Activated CD8-positive, alpha-beta T cell treated with anti-CD3 and anti-CD28 coated beads for 36 hours (primary cell): ENCODE results near the gene RAD51B. TPM values are rescaled to one million over a fixed set of nuclear protein-coding genes. Genes with fewer than 3 reads are reported as not detected.

Experiments
- ATAC-seq: fragments of 200-7000 bp; cut with Tn5 transposase; one replicate; pipeline ENCODE4 v1.10.0; 2021; ENCODE audit warnings: mild to moderate bottlenecking, moderate library complexity
- CTCF ChIA-PET: fragments of 350-600 bp; sonication (Branson Sonifier 250); formaldehyde crosslinking; loops from one replicate; lab custom pipeline; 2021; ENCODE audit warnings: antibody characterized with exemption; lab: Charles Lee
- POLR2A ChIA-PET: fragments of 350-600 bp; sonication (Branson Sonifier 250); formaldehyde crosslinking; loops from one replicate; lab custom pipeline; 2021; ENCODE audit warnings: antibody characterized with exemption; lab: Charles Lee
- DNase-seq: peaks from one replicate; pipeline ENCODE4 v3.0.0-alpha.2; 2020
- H3K27ac Mint-ChIP-seq: one replicate; pipeline ENCODE4 v1.8.0; 2021; ENCODE audit warnings: mild to moderate bottlenecking, mixed read lengths
- H3K27me3 Mint-ChIP-seq: one replicate; pipeline ENCODE4 v1.8.0; 2021; ENCODE audit warnings: mixed read lengths
- H3K36me3 Mint-ChIP-seq: one replicate; pipeline ENCODE4 v1.8.0; 2021; ENCODE audit warnings: low read depth, mixed read lengths
- H3K4me1 Mint-ChIP-seq: one replicate; pipeline ENCODE4 v1.8.0; 2021; ENCODE audit warnings: low read depth, mixed read lengths
- H3K4me3 Mint-ChIP-seq: one replicate; pipeline ENCODE4 v1.8.0; 2021; ENCODE audit warnings: mild to moderate bottlenecking, moderate library complexity, mixed read lengths
- H3K9me3 Mint-ChIP-seq: one replicate; pipeline ENCODE4 v1.8.0; 2021; ENCODE audit warnings: mixed read lengths
- intact Hi-C: fragments of 100-400 bp; cut with micrococcal nuclease; formaldehyde crosslinking; loops from one replicate; pipeline ENCODE4 v1.10.0; 2022
- total RNA-seq, 2 experiments: library from RNA; stranded (reverse); gene quantifications; one replicate each; pipeline ENCODE4 v1.2.3, GENCODE V29; 2021
- TF ChIP-seq, protein P1 (sequence below): fragments of 200-600 bp; IDR thresholded peaks from one replicate; pipeline ENCODE4 v1.8.0; 2022; ENCODE audit warnings: antibody characterized with exemption, mild to moderate bottlenecking

The RAD51B gene
- total RNA-seq, 2 experiments from 2014 or later, result 38.2 to 40.6 TPM

DNA sequence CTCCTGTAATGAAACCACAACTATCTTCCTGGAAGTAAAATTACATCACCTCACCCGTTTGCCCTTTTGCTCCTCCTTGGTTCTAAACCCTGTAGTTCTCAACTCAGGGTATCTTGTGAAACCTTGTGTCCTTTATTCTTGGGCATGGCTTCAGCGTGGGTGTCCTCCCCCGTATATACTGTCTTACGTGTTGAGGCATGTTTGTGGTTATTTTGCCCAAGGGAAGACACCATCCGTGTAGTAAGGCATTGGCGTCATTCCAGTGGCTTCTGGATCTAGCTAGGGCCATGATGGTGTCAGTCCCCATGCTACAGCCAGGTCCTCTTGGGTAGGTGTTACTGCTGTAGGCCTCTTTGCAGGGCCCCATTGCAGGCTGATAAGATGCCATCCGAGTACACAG, 857.9 kb downstream of the RAD51B start:
- H3K4me1 Mint-ChIP-seq, result peaks cover 32% of the 10 kb centered on the region
- H3K27me3 Mint-ChIP-seq, result no peaks in the 10 kb centered on the region
- no peaks in the 10 kb centered on the region for H3K36me3 Mint-ChIP-seq
- no peak overlapping the region for H3K27ac Mint-ChIP-seq
- ChIA-PET CTCF (interaction anchor here (1.4 to 2.4 kb wide), 2 partner anchors 11 to 12 kb away, joined by 4 to 14 read pairs; no protein-coding TSS in a partner anchor), POLR2A (interaction anchor here (1.0 to 2.8 kb wide), 2 partner anchors 13 to 20 kb away, joined by 3 to 9 read pairs; no protein-coding TSS in a partner anchor)
- no peak for DNase-seq
- no peaks in the 10 kb centered on the region for H3K9me3 Mint-ChIP-seq
- TF ChIP-seq, protein P1, sequence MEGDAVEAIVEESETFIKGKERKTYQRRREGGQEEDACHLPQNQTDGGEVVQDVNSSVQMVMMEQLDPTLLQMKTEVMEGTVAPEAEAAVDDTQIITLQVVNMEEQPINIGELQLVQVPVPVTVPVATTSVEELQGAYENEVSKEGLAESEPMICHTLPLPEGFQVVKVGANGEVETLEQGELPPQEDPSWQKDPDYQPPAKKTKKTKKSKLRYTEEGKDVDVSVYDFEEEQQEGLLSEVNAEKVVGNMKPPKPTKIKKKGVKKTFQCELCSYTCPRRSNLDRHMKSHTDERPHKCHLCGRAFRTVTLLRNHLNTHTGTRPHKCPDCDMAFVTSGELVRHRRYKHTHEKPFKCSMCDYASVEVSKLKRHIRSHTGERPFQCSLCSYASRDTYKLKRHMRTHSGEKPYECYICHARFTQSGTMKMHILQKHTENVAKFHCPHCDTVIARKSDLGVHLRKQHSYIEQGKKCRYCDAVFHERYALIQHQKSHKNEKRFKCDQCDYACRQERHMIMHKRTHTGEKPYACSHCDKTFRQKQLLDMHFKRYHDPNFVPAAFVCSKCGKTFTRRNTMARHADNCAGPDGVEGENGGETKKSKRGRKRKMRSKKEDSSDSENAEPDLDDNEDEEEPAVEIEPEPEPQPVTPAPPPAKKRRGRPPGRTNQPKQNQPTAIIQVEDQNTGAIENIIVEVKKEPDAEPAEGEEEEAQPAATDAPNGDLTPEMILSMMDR, result no peak
- intact Hi-C loops, result no loop called here
- no peak overlapping the region for H3K4me3 Mint-ChIP-seq
- no peak for ATAC-seq

DNA sequence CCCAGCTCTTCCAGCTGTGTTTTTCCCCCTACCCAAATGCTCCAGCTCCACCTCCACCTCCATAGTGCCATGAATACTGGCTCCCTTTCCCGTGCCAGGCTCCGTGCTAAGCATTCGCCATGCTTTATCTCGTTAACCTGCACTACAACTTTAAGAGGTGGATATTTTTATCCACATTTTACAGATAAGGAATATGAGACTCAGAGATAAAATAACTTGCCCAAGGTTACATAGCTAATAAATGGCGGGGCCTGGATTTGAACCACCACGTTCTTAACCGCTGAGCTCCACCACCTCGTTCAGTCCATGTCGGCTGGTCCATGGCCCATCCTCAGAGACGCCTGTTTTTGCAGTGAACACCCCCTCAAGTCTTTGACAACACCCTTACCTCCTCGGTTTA, 858.3 kb downstream of the RAD51B start:
- TF ChIP-seq, protein P1, result no peak
- intact Hi-C loops, result no loop called here
- DNase-seq (no peak), ATAC-seq (no peak)
- Mint-ChIP-seq H3K27me3 (no peaks in the 10 kb centered on the region), H3K4me1 (peaks cover 33% of the 10 kb centered on the region), H3K9me3 (no peaks in the 10 kb centered on the region), H3K36me3 (no peaks in the 10 kb centered on the region), H3K4me3 (no peak overlapping the region), H3K27ac (no peak overlapping the region)
- CTCF ChIA-PET, result interaction anchor here (0.9 to 1.4 kb wide), 2 partner anchors 10 to 429 kb away, joined by 3 to 4 read pairs; no protein-coding TSS in a partner anchor
- POLR2A ChIA-PET, result interaction anchor here (2.8 kb wide), 1 partner anchor 13 kb away, joined by 9 read pairs; no protein-coding TSS in a partner anchor

DNA sequence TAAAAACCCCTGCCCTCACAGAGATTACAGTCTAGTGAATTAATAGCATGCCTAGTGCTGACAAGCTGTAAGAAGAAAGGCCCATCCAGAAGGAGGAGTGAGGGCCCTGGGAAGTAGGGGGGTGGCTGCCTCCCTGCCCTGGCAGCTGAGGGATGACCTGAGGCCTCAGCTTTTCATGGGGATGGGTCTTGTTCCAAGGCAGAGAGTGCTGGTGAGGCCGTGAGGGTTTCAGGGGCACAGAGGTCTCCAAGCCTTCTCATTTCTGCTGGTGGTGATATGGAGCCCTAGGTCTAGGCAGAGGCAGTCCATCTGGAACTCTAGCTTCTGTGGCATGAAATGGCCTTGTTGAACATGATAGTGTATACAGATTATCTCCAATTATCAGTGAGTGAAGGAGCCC, 858.9 kb downstream of the RAD51B start:
- ChIA-PET POLR2A (interaction anchor here (2.8 kb wide), 1 partner anchor 14 kb away, joined by 9 read pairs; no protein-coding TSS in a partner anchor), CTCF (interaction anchor here (0.9 to 1.4 kb wide), 2 partner anchors 10 to 430 kb away, joined by 3 to 4 read pairs; no protein-coding TSS in a partner anchor)
- no peaks in the 10 kb centered on the region for H3K27me3 Mint-ChIP-seq
- DNase-seq (no peak), ATAC-seq (no peak)
- H3K4me1 Mint-ChIP-seq, result peaks cover 38% of the 10 kb centered on the region
- H3K9me3 Mint-ChIP-seq, result no peaks in the 10 kb centered on the region
- intact Hi-C loops, result no loop called here
- no peak overlapping the region for H3K4me3 Mint-ChIP-seq
- no peak overlapping the region for H3K27ac Mint-ChIP-seq
- no peaks in the 10 kb centered on the region for H3K36me3 Mint-ChIP-seq
- TF ChIP-seq, protein P1, result no peak

DNA sequence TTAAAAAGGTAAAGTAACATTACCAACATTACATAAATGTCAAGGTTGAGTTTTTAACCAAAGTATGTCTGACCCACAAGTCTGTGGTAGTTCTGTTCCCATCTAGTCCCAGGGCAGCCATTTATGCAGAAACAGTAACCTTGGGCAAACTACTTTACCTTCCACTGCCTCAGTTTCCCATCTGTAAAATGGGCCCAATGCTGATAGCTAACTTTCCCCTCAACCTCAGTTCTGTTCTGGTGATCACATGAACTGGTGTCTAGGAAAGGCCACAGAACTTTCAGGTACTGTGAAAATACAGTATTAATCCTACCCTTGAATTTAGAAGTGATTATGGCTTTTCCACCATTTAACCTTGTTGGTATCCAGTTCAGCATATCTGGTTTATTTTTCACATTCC, 859.7 kb downstream of the RAD51B start:
- intact Hi-C loops, result no loop called here
- Mint-ChIP-seq H3K27me3 (no peaks in the 10 kb centered on the region), H3K36me3 (no peaks in the 10 kb centered on the region), H3K4me1 (peaks cover 46% of the 10 kb centered on the region), H3K4me3 (no peak overlapping the region), H3K9me3 (no peaks in the 10 kb centered on the region), H3K27ac (no peak overlapping the region)
- POLR2A ChIA-PET, result interaction anchor here (2.8 kb wide), 1 partner anchor 15 kb away, joined by 9 read pairs; no protein-coding TSS in a partner anchor
- TF ChIP-seq, protein P1, result no peak
- DNase-seq, result no peak
- no peak for ATAC-seq
- CTCF ChIA-PET, result interaction anchor here (2.6 kb wide), 1 partner anchor 15 kb away, joined by 7 read pairs; no protein-coding TSS in a partner anchor
